H1 (cell line): Measurements from ENCODE around the gene TTYH2.

ENCODE experiments used
- CREB1 ChIP-seq: IDR thresholded peaks from 2 replicates; pipeline ENCODE4 v1.6.1; 2012; ENCODE audit warnings: inconsistent platforms
- CTCF ChIP-seq, 3 experiments: IDR thresholded peaks; 1 replicate in 2 of 3; 2 replicates in 1 of 3; pipeline versions ENCODE4 v1.5.1 to v1.6.1; 2011; ENCODE audit warnings: low read length in 3 of 3, mild to moderate bottlenecking in 3 of 3, inconsistent platforms in 2 of 3, low read depth in 1 of 3, moderate library complexity in 1 of 3; ENCODE audit not compliant: insufficient read depth in 1 of 3; ENCODE audit errors: control extremely low read depth in 1 of 3
- EP300 ChIP-seq, 2 experiments: IDR thresholded peaks; 1 replicate in 1 of 2; 2 replicates in 1 of 2; pipeline ENCODE4 v1.6.1; 2011 to 2012; ENCODE audit warnings: low read depth in 2 of 2, low read length in 2 of 2, mild to moderate bottlenecking in 2 of 2, borderline replicate concordance in 1 of 2, inconsistent platforms in 1 of 2, moderate library complexity in 1 of 2
- GABPA ChIP-seq: IDR thresholded peaks from 2 replicates; pipeline ENCODE4 v1.6.1; 2011; ENCODE audit warnings: mild to moderate bottlenecking, low read length, moderate library complexity, borderline replicate concordance; ENCODE audit not compliant: insufficient read depth
- JUN ChIP-seq: IDR thresholded peaks from 2 replicates; pipeline ENCODE4 v1.6.1; 2011; ENCODE audit warnings: low read depth, mild to moderate bottlenecking, improper control_type of control experiment, low read length
- POLR2AphosphoS5 ChIP-seq: IDR thresholded peaks from 2 replicates; pipeline ENCODE4 v1.6.1; 2011; ENCODE audit warnings: low read depth, low read length
- RAD21 ChIP-seq, 2 experiments: IDR thresholded peaks in 1 of 2; conservative IDR thresholded peaks in 1 of 2; 2 replicates each; pipeline ENCODE4 v1.6.1; 2011; ENCODE audit warnings: low read depth in 2 of 2, low read length in 2 of 2, improper control_type of control experiment in 1 of 2, inconsistent platforms in 1 of 2, mild to moderate bottlenecking in 1 of 2, moderate library complexity in 1 of 2
- TAF1 ChIP-seq: IDR thresholded peaks from 2 replicates; pipeline ENCODE4 v1.6.1; 2011; ENCODE audit warnings: mild to moderate bottlenecking, low read depth, low read length
- TCF12 ChIP-seq: IDR thresholded peaks from 2 replicates; pipeline ENCODE4 v1.6.1; 2011; ENCODE audit warnings: low read depth, mild to moderate bottlenecking, low read length

- no peak for TF ChIP-seq TAF1
- no peak for TF ChIP-seq EP300 (IDR thresholded peaks at IDR 0.05; ENCODE audit: borderline replicate concordance in 1 of 2, low read depth in 2 of 2, low read length in 2 of 2)
- no peak for TF ChIP-seq CTCF (IDR thresholded peaks at IDR 0.05; ENCODE audit: control extremely low read depth in 1 of 3, insufficient read depth in 1 of 3, low read depth in 1 of 3, low read length in 3 of 3)
- TF ChIP-seq RAD21 (IDR thresholded peaks at IDR 0.05 in 1 of 2, conservative IDR thresholded peaks at IDR 0.05 in 1 of 2; ENCODE audit: low read depth in 2 of 2, low read length in 2 of 2): no peak
- TF ChIP-seq POLR2AphosphoS5: no peak
- no peak for TF ChIP-seq CREB1
- no peak for TF ChIP-seq TCF12
- no peak for TF ChIP-seq GABPA
- no peak for TF ChIP-seq JUN
Measured at GRCh38 chr17:74190807-74191406, 22.5 kb upstream of the TTYH2 start.
